GM21529 (cell line): Measurements from ENCODE around the gene ARNT2.

ENCODE experiments used
- ATAC-seq: cut with Tn5 transposase; IDR thresholded peaks from one replicate; pipeline ENCODE4 v1.9.1; 2021; ENCODE audit not compliant: unreplicated experiment

The ARNT2 gene

GRCh38 chr15:80462836-80463512 lies 58.8 kb downstream of the ARNT2 start:
- ATAC-seq: no peak

- ATAC-seq: no peak
Measured at GRCh38 chr15:80464951-80465625, 60.9 kb downstream of the ARNT2 start.

- ATAC-seq: no peak
Measured at GRCh38 chr15:80465626-80466005, 61.4 kb downstream of the ARNT2 start.

GRCh38 chr15:80466543-80466942 lies 62.4 kb downstream of the ARNT2 start:
- ATAC-seq: no peak

GRCh38 chr15:80467311-80467714 lies 63.1 kb downstream of the ARNT2 start:
- ATAC-seq: no peak

GRCh38 chr15:80468796-80469195 lies 64.6 kb downstream of the ARNT2 start:
- no peak for ATAC-seq

- ATAC-seq: no peak
Measured at GRCh38 chr15:80471881-80472280, 67.7 kb downstream of the ARNT2 start.

- ATAC-seq: no peak
Measured at GRCh38 chr15:80473286-80474223, 69.4 kb downstream of the ARNT2 start.

- no peak for ATAC-seq
Measured at GRCh38 chr15:80474224-80475215, 70.3 kb downstream of the ARNT2 start.

- ATAC-seq: no peak
Measured at GRCh38 chr15:80475572-80475971, 71.4 kb downstream of the ARNT2 start.

- no peak for ATAC-seq
Measured at GRCh38 chr15:80476036-80476435, 71.9 kb downstream of the ARNT2 start.

GRCh38 chr15:80478075-80478474 lies 73.9 kb downstream of the ARNT2 start:
- ATAC-seq: no peak

- ATAC-seq: no peak
Measured at GRCh38 chr15:80479191-80479590, 75.0 kb downstream of the ARNT2 start.

- no peak for ATAC-seq
Measured at GRCh38 chr15:80480171-80480811, 76.1 kb downstream of the ARNT2 start.

- no peak for ATAC-seq
Measured at GRCh38 chr15:80480909-80481308, 76.7 kb downstream of the ARNT2 start.

GRCh38 chr15:80482696-80483095 lies 78.5 kb downstream of the ARNT2 start:
- no peak for ATAC-seq

- ATAC-seq: no peak
Measured at GRCh38 chr15:80483725-80484161, 79.6 kb downstream of the ARNT2 start.

- no peak for ATAC-seq
Measured at GRCh38 chr15:80484333-80484864, 80.2 kb downstream of the ARNT2 start.

- no peak for ATAC-seq
Measured at GRCh38 chr15:80485370-80486164, 81.4 kb downstream of the ARNT2 start.
